ENCODE data around the gene FYTTD1.

GRCh38 chr3:197734667-197735318, 14.9 kb upstream of the FYTTD1 start:
- TF ChIP-seq CTCF (IDR thresholded peaks at IDR 0.05) = no peak
- no peak for TF ChIP-seq EP300 (IDR thresholded peaks at IDR 0.05)

Data from upper lobe of left lung (tissue), 4 donors.